SW 1271 (cell line): ENCODE results near the gene LPAR3.

ENCODE experiments used
- DNase-seq, 2 experiments: peaks; one replicate each; lab custom pipeline; 2025; lab: John Stamatoyannopoulos, UW

LPAR3 gene

GRCh38 chr1:84774669-84775534 is 118.1 kb downstream of the LPAR3 start:
- DNase-seq, result no peak

- DNase-seq, result no peak
These were observed 119.0 kb downstream of the LPAR3 start for GRCh38 chr1:84773933-84774497.

DNA sequence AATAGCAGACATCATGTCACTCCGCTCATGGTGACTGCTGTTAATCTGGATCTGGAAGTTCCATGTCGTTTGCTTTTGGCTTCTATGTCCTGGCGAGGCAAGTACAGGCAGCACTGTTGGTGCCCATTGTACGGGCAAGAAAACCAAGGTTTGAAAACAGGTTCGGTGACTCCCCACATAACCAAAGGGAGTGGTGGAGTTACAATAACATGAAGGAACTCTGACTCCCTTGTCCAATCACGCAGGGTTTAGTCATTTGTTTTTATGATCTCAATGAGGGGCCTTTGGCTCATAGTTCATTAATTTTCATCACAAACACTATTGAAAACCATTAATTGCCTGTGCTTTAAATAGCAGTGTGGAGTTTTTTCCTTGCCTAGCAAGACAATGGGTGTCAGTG is 119.8 kb downstream of the LPAR3 start:
- DNase-seq, result no peak

DNA sequence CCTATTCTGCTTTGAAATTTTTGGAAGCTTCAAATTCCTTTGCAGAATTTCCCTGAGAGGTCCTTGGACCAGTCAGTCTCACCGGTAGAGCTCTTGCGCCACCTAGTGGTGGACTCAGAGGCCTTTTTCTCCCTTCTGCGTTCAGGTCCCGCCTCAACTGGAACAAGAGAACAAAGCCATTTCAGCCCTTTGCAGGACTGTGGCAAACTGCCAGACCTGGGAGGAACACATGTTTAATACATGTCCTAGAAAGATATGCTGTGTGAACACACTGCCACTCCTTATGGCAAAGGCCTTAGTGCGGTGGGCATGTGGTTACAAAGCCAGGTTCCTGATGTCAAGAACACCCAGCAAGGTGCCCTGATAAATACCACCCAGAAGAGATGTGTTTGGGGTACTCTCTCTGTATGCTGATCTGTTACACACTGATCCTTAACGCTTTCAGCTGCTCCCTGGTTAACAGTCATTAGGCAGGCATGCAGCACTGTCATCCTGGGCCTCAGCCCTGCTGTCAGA is 120.5 kb downstream of the LPAR3 start:
- DNase-seq, result peak; percentile 4 to 52

- no peak for DNase-seq
These were observed 121.1 kb downstream of the LPAR3 start for GRCh38 chr1:84771895-84772294.

DNA sequence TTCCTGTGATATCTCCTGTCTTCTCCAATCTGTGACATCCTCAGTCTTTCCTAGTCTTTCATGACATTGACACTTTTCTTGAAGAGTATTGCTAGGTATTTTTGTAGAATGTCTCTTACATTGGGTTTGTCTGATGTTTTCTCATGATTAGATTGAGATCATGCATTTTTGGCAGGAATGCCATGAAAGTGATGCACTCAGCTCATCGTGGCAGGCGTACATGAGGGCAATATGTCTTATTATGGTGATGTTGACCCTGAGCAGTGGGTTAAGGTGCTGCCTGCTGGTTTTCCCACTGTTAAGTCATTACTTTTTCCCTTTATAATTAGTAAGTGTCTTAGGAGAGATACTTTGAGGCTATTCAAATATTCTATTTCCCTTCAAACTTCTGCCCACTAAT is 122.5 kb downstream of the LPAR3 start:
- DNase-seq, result no peak

DNA sequence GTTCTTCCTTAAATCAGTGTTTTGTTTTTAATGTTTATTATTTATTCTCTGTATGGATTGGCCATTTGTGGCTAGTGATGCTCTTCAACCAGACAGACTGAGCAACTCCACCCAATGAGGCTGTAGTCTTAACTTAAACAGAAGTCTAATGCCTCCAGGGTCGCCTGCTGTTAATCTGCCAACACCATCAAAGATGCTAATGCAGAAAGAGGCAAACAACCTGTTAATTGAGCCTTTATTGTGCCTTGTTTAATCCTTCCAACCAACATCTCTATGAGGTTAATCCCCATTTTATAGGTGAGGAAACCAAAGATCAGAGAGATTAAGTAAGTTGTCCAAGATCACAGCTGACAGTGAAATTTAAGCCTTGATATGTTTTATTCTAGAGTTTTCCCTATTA is 123.4 kb downstream of the LPAR3 start:
- no peak for DNase-seq

- DNase-seq, result no peak
These were observed 124.4 kb downstream of the LPAR3 start for GRCh38 chr1:84768634-84769033.

GRCh38 chr1:84763912-84764680 is 128.9 kb downstream of the LPAR3 start:
- DNase-seq, result no peak

GRCh38 chr1:84762664-84763063 is 130.3 kb downstream of the LPAR3 start:
- no peak for DNase-seq
